Activated CD4-positive, alpha-beta T cell treated with anti-CD3 and anti-CD28 coated beads for 48 hours (primary cell): ENCODE data around the gene SELENON.

ENCODE experiments used
- DNase-seq: peaks from one replicate; pipeline ENCODE4 v3.0.0-alpha.2; 2020

The SELENON gene

DNA sequence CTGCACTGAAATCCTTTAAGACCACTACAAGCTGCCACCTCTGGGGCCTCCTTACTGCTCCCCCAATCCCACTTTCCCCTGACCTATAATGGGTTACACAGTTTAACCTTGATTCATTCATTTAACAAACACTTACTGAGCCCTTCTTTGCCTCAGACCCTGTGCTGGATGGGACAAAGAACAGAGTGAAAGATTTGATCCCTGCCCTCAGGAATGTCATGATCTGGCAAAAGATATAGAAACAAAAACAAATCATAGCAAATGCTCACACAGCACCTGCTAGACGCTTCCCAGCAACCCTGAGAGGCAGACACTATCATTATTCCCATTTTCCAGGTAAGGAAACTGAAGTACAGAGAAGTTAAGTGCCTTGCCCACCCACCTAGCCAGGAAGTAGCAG lies 66.3 kb downstream of the SELENON start:
- DNase-seq, result no peak

DNA sequence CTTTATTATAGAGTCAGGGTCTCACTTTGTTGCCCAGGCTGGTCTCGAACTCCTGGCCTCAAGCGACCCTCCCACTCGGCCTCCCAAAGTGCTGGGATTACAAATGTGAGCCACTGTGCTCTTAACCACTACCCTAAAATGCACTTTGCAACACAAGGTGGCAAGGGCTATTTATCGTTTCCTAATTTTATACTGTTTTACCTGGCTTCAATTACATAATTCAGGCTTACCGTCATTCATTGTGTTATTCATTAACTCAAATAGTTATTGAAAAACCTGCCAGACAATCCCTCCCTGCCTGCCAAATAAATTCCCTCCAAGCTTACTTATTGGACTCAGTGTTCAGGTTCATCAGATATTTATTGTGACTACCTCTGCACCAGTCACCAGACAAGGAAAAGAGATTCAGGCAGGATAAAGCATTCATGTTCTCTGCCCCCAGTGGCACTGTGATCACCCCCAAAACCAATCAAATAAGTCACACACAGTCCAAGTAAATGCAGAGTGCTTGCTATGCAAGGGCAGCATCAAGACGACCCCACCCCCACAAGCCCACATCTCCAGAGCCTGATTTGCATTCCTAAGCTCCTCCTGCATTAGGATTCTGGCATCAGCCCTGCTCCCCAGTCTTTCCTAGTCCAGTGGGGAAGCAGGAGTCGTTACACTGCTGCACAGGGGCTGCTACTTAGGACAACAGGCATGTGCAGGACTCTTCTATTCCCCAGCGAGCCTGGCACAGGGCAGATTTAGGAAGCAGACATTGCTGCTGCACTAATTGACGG lies 67.4 kb downstream of the SELENON start:
- no peak for DNase-seq
